GM23338 (cell line): ENCODE results near the gene RBM33. TPM values are rescaled to one million over a fixed set of nuclear protein-coding genes. Genes with fewer than 3 reads are reported as not detected.

ENCODE experiments used
- EZH2 ChIP-seq: fragments of 200-600 bp; sonication (generic); IDR thresholded peaks from one replicate; pipeline ENCODE4 v1.8.0; 2017; ENCODE audit warnings: antibody characterized with exemption, mild to moderate bottlenecking, low read depth; ENCODE audit not compliant: unreplicated experiment
- REST ChIP-seq: IDR thresholded peaks from one replicate; pipeline ENCODE4 v1.6.1; 2018; ENCODE audit warnings: antibody characterized with exemption; ENCODE audit not compliant: unreplicated experiment
- STAT1 ChIP-seq: IDR thresholded peaks from one replicate; pipeline ENCODE4 v1.6.1; 2016; ENCODE audit warnings: antibody characterized with exemption; ENCODE audit not compliant: unreplicated experiment
- ZNF462 ChIP-seq: fragments of 250-450 bp; sonication (Bioruptor Pico); IDR thresholded peaks from 2 replicates; pipeline ENCODE4 v1.5.0; 2020; ENCODE audit warnings: mild to moderate bottlenecking, moderate library complexity
- polyA plus RNA-seq: library from polyadenylated mRNA; unstranded; fragments of >200 nt; fragmentation: Nextera tagmentation; extraction: Ambion mirVana; gene quantifications from 2 replicates; pipeline ENCODE4 v1.2.1, GENCODE V29; 2016
- total RNA-seq: library from RNA; depleted of rRNA; stranded (reverse); fragments of >200 nt; shearing (Covaris generic); gene quantifications from 2 replicates; pipeline ENCODE4 v1.2.3, GENCODE V29; 2014

RBM33 gene
- total and polyA plus RNA-seq, 2 experiments from 2014 or later: 47.7 to 94.7 TPM

DNA sequence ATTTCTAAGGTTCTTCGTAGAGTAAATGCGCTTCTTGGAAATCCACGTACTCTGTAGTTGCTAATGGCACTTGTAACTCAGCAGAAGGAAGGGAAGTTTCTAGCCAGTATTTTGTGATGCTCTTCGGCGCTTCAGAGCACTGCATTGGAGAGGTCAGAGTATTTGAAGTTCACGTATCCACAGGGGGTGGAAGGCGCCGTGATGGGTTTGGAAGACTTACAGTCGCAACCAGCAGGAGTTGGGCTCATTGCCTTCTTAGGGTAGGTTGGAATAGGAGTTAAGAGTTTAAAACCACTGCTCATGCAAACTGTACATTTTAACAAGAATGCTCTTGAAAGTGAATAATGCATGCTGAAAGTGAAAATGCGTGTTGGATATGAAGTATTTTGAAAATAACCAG lies 118.7 kb downstream of the RBM33 start (continued):
- no peak for TF ChIP-seq ZNF462 (CRISPR knock-in tag)
- no peak for TF ChIP-seq STAT1
- TF ChIP-seq REST: no peak
- TF ChIP-seq EZH2: no peak
